Measurements from ENCODE around the gene FBXL16. TPM values are rescaled to one million over a fixed set of nuclear protein-coding genes. Genes with fewer than 3 reads are reported as not detected.
"Not testable (repeated sequence)": the region's sequence is repeated elsewhere in the genome, so short reads cannot be mapped to it uniquely, and the experiment has no call there.

The FBXL16 gene
- polyA plus RNA-seq, 1 donor = 3.8 TPM

DNA sequence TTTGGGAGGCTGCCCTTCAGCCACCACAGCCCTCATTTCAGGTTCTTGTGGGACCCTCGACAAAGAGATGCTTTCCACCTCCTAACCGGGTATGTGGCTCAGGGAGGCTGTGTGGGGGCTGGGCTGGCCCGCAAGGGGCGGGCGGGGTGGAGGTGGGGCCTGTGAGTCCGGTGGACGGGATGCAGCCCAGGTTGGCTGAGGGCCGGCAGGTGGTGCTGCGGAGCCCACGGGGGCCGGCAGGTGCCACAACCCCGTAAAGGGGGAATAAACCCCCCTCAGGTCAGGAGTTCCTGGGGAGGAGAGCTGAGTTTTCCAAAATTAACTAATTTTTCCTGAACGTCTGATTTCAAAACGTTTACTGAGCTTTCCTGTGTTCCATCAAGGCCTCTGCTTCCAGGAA lies 40.1 kb upstream of the FBXL16 start:
- Histone ChIP-seq H3K27ac (ENCODE audit: low read length) (no peak overlapping the region), H3K9me3 (ENCODE audit: control insufficient read depth, low read depth, low read length) (no peaks in the 10 kb centered on the region), H3K4me1 (ENCODE audit: control insufficient read depth, insufficient read depth, low read length) (no peaks in the 10 kb centered on the region), H3K27me3 (ENCODE audit: control insufficient read depth, insufficient read depth, low read length) (no peaks in the 10 kb centered on the region), H3K36me3 (ENCODE audit: control insufficient read depth, insufficient read depth, low read length) (no peaks in the 10 kb centered on the region), H3K4me3 (ENCODE audit: low read length) (no peak overlapping the region)
- WGBS (ENCODE audit: insufficient coverage, low lambda C conversion rate) = no CpG with 5 or more reads among the region's 14 CpGs
- DNase-seq = peak in 1 of 2 donors; percentile 38

DNA sequence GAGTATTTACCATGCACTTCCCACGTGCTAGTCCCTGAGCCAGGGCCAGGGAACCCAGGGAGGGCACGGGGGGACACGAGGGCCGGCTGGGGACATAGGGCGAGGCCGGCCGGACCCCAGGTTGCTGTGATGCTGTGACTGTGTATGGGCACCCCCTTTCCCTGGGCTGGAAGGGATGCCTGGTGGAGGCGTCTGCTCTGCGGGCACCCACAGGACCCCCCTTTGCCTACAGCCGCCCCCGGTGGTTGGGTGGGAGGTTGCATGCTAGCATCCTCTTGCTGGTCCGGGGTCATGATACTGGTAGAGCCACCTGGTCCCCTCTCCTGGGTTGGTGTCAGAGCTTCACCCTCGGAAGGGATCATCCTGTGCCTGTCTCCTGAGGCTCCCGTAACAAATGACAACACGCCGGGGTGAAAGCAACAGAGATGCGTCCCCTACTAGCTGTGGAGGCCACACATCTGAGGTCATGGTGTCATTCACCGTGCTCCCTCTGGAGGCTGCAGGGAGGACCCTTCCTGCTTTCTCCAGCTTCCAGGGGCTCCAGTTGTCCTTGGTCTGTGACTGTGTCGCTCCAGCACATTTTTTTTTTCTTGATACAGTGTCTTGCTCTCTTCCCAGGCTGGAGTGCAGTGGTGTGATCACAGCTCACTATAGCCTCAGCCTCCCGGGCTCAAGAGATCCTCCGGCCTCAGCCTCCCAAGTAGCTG lies 38.3 kb upstream of the FBXL16 start:
- no peak overlapping the region for H3K27ac ChIP-seq (ENCODE audit: low read length)
- no peaks in the 10 kb centered on the region for H3K9me3 ChIP-seq (ENCODE audit: control insufficient read depth, low read depth, low read length)
- H3K4me3 ChIP-seq (ENCODE audit: low read length) = no peak overlapping the region
- no peaks in the 10 kb centered on the region for H3K27me3 ChIP-seq (ENCODE audit: control insufficient read depth, insufficient read depth, low read length)
- H3K36me3 ChIP-seq (ENCODE audit: control insufficient read depth, insufficient read depth, low read length) = peaks cover 2% of the 10 kb centered on the region
- no peak for DNase-seq
- WGBS (ENCODE audit: insufficient coverage, low lambda C conversion rate) = no CpG with 5 or more reads among the region's 21 CpGs
- H3K4me1 ChIP-seq (ENCODE audit: control insufficient read depth, insufficient read depth, low read length) = peaks cover 10% of the 10 kb centered on the region

DNA sequence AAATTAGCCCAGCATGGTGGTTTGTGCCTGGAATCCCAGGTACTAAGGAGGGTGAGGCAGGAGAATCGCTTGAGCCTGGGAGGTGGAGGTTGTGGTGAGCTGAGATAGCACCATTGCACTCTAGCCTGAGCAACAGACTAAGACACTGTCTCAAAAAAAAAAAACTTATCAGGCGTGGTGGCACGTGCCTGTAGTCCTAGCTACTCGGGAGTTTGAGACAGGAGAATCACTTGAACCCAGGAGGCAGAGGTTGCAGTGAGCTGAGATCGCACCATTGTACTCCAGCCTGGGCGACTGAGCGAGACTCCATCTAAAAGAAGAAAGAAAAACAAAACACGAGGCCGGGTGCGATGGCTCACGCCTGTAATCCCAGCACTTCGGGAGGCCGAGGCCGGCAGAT lies 37.3 kb upstream of the FBXL16 start:
- not testable (repeated sequence) for H3K9me3 ChIP-seq (ENCODE audit: control insufficient read depth, low read depth, low read length); H3K27ac ChIP-seq (ENCODE audit: low read length); H3K36me3 ChIP-seq (ENCODE audit: control insufficient read depth, insufficient read depth, low read length); DNase-seq; H3K4me3 ChIP-seq (ENCODE audit: low read length); H3K27me3 ChIP-seq (ENCODE audit: control insufficient read depth, insufficient read depth, low read length)
- peaks cover 10% of the 10 kb centered on the region for H3K4me1 ChIP-seq (ENCODE audit: control insufficient read depth, insufficient read depth, low read length)
- WGBS (ENCODE audit: insufficient coverage, low lambda C conversion rate) = 59% methylated on average over 2 of the region's 14 CpGs

DNA sequence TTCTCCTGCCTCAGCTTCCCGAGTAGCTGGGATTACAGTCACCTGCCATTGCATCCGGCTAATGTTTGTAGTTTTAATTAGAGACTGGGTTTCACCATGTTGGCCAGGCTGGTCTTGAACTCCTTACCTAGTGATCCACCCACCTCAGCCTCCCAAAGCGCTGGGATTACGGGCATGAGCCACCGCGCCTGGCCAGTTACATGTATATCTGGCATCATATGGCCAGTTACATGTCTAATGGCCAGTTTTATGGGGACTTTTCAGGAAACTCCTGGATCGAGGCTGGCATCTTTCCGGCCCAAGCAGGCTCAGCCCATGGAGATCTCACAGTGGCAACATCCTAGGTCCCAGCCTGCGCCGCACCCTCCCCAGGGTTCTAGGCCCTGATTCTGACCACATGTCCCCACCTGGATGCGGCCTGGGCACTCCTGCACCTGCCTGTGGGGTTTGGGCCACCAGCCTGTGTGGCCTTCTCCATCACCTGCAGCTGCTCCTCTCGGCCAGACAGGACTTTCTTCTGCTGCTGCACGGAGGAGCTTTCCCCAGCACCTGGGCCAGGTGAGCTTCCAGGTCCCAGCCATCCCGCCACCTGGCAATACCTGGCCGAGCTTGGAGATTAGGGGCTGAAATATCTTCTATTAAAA lies 36.5 kb upstream of the FBXL16 start:
- Histone ChIP-seq H3K4me3 (ENCODE audit: low read length) (no peak overlapping the region), H3K36me3 (ENCODE audit: control insufficient read depth, insufficient read depth, low read length) (peaks cover 12% of the 10 kb centered on the region), H3K27me3 (ENCODE audit: control insufficient read depth, insufficient read depth, low read length) (no peaks in the 10 kb centered on the region), H3K9me3 (ENCODE audit: control insufficient read depth, low read depth, low read length) (no peaks in the 10 kb centered on the region), H3K4me1 (ENCODE audit: control insufficient read depth, insufficient read depth, low read length) (peaks cover 10% of the 10 kb centered on the region), H3K27ac (ENCODE audit: low read length) (no peak overlapping the region)
- WGBS (ENCODE audit: insufficient coverage, low lambda C conversion rate) = 100% methylated on average over 4 of the region's 15 CpGs
- no peak for DNase-seq

DNA sequence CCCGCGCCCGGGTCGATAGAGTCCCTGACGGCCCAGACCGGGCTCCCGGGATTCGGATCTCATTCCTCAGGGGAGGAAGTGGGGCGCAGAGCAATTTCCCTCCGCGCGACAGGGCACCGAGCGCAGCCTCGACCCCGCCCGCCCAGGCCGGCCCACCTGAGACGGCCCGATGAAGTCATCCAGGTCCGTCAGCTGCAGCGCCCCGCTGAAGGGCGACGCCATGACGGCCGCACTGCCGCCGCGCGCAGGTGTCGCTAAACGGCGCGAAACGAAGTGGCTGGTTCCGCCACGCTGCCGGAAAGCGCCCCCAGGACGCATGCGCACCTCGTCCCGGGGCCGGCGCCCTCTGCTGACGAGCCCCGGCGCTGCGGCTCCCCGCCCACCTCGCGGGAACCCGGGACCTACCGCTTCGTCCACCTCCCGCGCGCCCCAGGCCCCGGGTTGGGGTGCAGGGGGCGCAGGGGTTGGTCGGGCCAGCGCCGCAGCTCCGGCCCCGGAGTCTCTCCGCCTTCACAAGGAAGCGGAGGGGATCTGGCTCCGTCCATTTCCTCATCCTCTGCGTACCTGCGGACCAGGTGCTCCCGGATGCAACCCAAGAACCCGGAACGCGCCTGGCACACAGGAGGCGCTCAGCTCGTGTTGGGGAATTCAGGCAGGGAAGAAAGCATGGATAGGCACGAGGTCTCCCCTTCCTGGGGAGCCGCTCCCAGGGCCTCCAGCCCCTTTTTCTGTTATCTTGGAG lies 35.3 kb upstream of the FBXL16 start, which contains the start of gene CIAO3:
CIAO3 (minus strand) TSS at position 234 of the 742 bp plus-strand sequence; CDS start at position 222, 12 bp downstream.
- Histone ChIP-seq H3K9me3 (ENCODE audit: control insufficient read depth, low read depth, low read length) (no peaks in the 10 kb centered on the region), H3K36me3 (ENCODE audit: control insufficient read depth, insufficient read depth, low read length) (peaks cover 23% of the 10 kb centered on the region), H3K4me3 (ENCODE audit: low read length) (peak within 1 kb of the TSS; percentile 99), H3K27me3 (ENCODE audit: control insufficient read depth, insufficient read depth, low read length) (no peaks in the 10 kb centered on the region), H3K4me1 (ENCODE audit: control insufficient read depth, insufficient read depth, low read length) (peaks cover 10% of the 10 kb centered on the region), H3K27ac (ENCODE audit: low read length) (peak within 1 kb of the TSS; percentile 83)
- peak; percentile 89 to 95 for DNase-seq
- no CpG with 5 or more reads among the region's 79 CpGs for WGBS (ENCODE audit: insufficient coverage, low lambda C conversion rate)

DNA sequence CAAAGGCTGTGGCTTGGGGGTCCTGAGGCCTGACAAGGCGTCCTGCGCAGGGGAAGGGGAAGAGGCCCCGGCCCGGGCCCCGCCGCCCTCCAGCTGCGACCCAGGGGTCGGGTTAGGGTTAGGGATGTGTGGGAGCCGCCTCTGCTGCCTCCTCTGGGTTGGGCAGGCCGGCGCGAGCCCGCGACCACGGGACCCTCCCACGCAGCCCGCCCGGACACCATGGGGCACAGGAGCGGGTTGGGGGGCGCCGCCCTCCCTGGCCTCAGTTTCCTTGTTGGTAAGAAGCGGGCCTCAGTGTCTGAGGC lies 34.8 kb upstream of the FBXL16 start:
- DNase-seq = no peak
- no peaks in the 10 kb centered on the region for H3K27me3 ChIP-seq (ENCODE audit: control insufficient read depth, insufficient read depth, low read length)
- no CpG with 5 or more reads among the region's 22 CpGs for whole genome bisulfite sequencing (ENCODE audit: insufficient coverage, low lambda C conversion rate)

DNA sequence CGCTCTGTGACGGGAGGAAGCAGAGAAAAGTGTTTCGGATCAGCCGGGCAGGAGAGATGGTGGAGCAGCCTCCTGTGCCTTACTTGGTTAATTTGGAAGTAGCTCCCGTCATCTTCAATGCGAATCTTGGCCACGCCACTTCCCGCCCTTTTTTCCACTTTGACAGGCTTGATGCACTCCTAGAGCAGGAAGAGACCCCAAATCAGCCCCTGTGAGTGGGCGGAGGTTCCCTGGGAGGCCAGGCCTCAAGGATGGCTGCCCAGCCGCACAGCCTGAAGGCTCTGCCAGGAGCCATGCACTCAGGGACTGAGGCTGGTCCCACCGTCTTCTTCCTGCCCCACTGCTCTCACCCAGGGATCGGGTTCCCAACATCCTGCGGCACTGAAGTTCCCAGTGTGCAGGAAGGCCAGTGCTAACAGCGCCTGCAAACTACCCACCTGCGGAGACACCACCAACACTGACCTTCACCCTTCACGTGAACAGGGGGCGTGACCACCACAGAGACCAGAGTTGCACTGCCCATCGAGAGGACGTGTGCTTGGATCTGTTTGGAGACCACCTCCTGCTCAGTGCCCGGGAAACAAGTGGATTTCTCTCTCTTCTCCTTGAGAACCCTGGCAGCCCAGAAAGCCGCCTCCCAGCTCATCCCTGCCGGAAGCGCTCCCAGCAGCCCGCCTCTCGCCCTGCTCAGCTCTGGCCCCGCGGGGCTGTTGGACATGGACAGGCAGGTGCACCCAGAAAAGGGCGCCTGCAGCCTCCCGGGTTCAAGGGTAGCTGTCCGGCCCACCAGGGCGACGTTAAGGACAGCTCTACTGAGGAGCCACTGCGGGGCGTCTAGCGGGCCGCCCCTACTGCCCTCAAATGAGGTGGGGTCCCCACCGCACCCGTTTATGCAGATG lies 34.2 kb upstream of the FBXL16 start:
- peak in 1 of 2 donors; percentile 60 for DNase-seq
- peak overlapping the region; percentile 66 for H3K27ac ChIP-seq (ENCODE audit: low read length)
- peaks cover 10% of the 10 kb centered on the region for H3K4me1 ChIP-seq (ENCODE audit: control insufficient read depth, insufficient read depth, low read length)
- H3K36me3 ChIP-seq (ENCODE audit: control insufficient read depth, insufficient read depth, low read length) = peaks cover 33% of the 10 kb centered on the region
- H3K27me3 ChIP-seq (ENCODE audit: control insufficient read depth, insufficient read depth, low read length) = no peaks in the 10 kb centered on the region
- H3K9me3 ChIP-seq (ENCODE audit: control insufficient read depth, low read depth, low read length) = no peaks in the 10 kb centered on the region
- no CpG with 5 or more reads among the region's 38 CpGs for WGBS (ENCODE audit: insufficient coverage, low lambda C conversion rate)
- peak overlapping the region; percentile 99 for H3K4me3 ChIP-seq (ENCODE audit: low read length)

More for the DNA sequence above, 34.8 kb upstream of the FBXL16 start:
- Histone ChIP-seq H3K27ac (ENCODE audit: low read length) (peak overlapping the region; percentile 66), H3K9me3 (ENCODE audit: control insufficient read depth, low read depth, low read length) (no peaks in the 10 kb centered on the region), H3K4me1 (ENCODE audit: control insufficient read depth, insufficient read depth, low read length) (peaks cover 10% of the 10 kb centered on the region), H3K36me3 (ENCODE audit: control insufficient read depth, insufficient read depth, low read length) (peaks cover 27% of the 10 kb centered on the region), H3K4me3 (ENCODE audit: low read length) (peak overlapping the region; percentile 99)

DNA sequence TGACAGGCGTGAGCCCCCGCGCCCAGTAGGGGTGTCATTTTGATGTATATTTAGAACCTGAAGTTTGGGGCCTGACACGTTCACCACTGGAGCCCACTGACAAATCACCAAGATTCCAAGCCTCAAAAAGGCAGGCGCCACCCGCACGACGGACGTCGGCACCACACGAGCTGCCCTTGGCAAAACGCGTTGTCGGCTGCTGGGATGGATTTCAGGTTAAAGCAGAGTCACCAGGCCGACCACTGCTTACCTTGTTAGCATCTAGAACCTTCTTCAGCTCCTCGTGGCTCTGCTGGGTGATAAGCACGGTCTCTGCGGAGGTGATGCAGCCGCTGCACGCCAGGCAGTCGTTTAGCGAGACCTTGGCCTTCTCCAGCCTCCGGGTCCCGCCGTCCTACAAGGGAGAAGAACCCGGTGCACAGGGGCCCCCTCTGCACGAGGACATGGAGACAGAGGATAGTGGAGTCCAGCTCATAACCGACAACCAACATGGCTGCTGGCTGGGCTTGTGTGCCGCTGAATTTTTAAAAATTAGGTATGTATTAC lies 31.4 kb upstream of the FBXL16 start:
- no peak overlapping the region for H3K4me3 ChIP-seq (ENCODE audit: low read length)
- H3K9me3 ChIP-seq (ENCODE audit: control insufficient read depth, low read depth, low read length) = no peaks in the 10 kb centered on the region
- no peaks in the 10 kb centered on the region for H3K27me3 ChIP-seq (ENCODE audit: control insufficient read depth, insufficient read depth, low read length)
- H3K27ac ChIP-seq (ENCODE audit: low read length) = no peak overlapping the region
- H3K36me3 ChIP-seq (ENCODE audit: control insufficient read depth, insufficient read depth, low read length) = peaks cover 56% of the 10 kb centered on the region
- peaks cover 10% of the 10 kb centered on the region for H3K4me1 ChIP-seq (ENCODE audit: control insufficient read depth, insufficient read depth, low read length)
- DNase-seq = no peak
- no CpG with 5 or more reads among the region's 29 CpGs for WGBS (ENCODE audit: insufficient coverage, low lambda C conversion rate)

DNA sequence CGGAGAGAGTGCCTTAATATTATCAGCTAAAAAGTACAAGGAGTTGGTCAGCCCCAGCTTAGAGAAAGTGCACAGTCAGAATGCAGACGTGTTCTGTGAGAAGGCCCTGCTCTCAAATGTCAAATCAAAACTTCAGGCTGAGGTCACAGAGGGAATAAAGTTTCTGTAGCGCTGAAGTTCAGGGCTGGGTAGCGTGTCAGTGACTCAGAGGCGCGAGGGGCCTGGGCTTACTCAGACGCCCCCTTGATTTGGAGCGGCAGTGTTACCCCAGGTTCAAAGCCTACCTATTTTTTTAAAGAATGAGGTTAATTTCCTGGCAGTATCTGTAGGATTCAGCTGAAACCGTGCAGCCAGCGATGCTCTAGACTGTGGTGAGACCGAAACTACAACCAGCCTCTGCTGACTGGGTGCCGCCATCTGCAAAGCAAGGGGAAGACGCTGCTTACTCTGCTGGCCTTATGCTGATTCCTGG lies 30.4 kb upstream of the FBXL16 start:
- H3K36me3 ChIP-seq (ENCODE audit: control insufficient read depth, insufficient read depth, low read length) = peaks cover 63% of the 10 kb centered on the region
- no CpG with 5 or more reads among the region's 13 CpGs for WGBS (ENCODE audit: insufficient coverage, low lambda C conversion rate)
- no peak overlapping the region for H3K27ac ChIP-seq (ENCODE audit: low read length)

More for the DNA sequence above, 30.4 kb upstream of the FBXL16 start:
- DNase-seq = no peak
- H3K9me3 ChIP-seq (ENCODE audit: control insufficient read depth, low read depth, low read length) = no peaks in the 10 kb centered on the region
- no peaks in the 10 kb centered on the region for H3K27me3 ChIP-seq (ENCODE audit: control insufficient read depth, insufficient read depth, low read length)
- H3K4me3 ChIP-seq (ENCODE audit: low read length) = no peak overlapping the region
- peaks cover 10% of the 10 kb centered on the region for H3K4me1 ChIP-seq (ENCODE audit: control insufficient read depth, insufficient read depth, low read length)

All from large intestine (tissue), 3 donors.